HEK293T (cell line): ENCODE data around the gene TTLL6.

Experiments
- CTCF ChIA-PET: fragments of 350-600 bp; formaldehyde crosslinking; extraction: SDS; loops from one replicate; lab custom pipeline; 2021; ENCODE audit warnings: antibody characterized with exemption, inconsistent platforms; lab: Yijun Ruan, JAX
- POLR2A ChIA-PET: fragments of 350-600 bp; formaldehyde crosslinking; extraction: SDS; loops from one replicate; lab custom pipeline; 2020; ENCODE audit warnings: antibody characterized with exemption, inconsistent platforms; lab: Yijun Ruan, JAX
- DNase-seq: peaks from one replicate; pipeline ENCODE4 v3.0.0; 2012; ENCODE audit warnings: mixed read lengths; ENCODE audit errors: extremely low spot score
- ARNT ChIP-seq: fragments of 450-650 bp; IDR thresholded peaks from 2 replicates; pipeline ENCODE4 v1.6.1; 2017; ENCODE audit warnings: mild to moderate bottlenecking
- BHLHE40 ChIP-seq: fragments of 450-650 bp; IDR thresholded peaks from 2 replicates; pipeline ENCODE4 v1.6.1; 2016; ENCODE audit warnings: mild to moderate bottlenecking, moderate library complexity, borderline replicate concordance
- CTBP1 ChIP-seq: fragments of 450-650 bp; IDR thresholded peaks from 2 replicates; pipeline ENCODE4 v1.6.1; 2016; ENCODE audit warnings: borderline replicate concordance
- ELF4 ChIP-seq: fragments of 450-650 bp; IDR thresholded peaks from 2 replicates; pipeline ENCODE4 v1.6.1; 2017; ENCODE audit warnings: antibody characterized with exemption
- FOXA1 ChIP-seq: fragments of 450-650 bp; IDR thresholded peaks from 2 replicates; pipeline ENCODE4 v1.6.1; 2016; ENCODE audit warnings: mild to moderate bottlenecking
- FOXK2 ChIP-seq: fragments of 450-650 bp; IDR thresholded peaks from 2 replicates; pipeline ENCODE4 v1.6.1; 2016; ENCODE audit warnings: mild to moderate bottlenecking
- FOXM1 ChIP-seq: fragments of 450-650 bp; IDR thresholded peaks from 2 replicates; pipeline ENCODE4 v1.6.1; 2017; ENCODE audit warnings: mild to moderate bottlenecking, borderline replicate concordance
- HDGF ChIP-seq: fragments of 450-650 bp; IDR thresholded peaks from 2 replicates; pipeline ENCODE4 v1.6.1; 2017; ENCODE audit warnings: antibody characterized with exemption, borderline replicate concordance
- L3MBTL2 ChIP-seq: fragments of 450-650 bp; conservative IDR thresholded peaks from 2 replicates; pipeline ENCODE4 v1.6.1; 2016; ENCODE audit warnings: mild to moderate bottlenecking
- LEF1 ChIP-seq: fragments of 450-650 bp; IDR thresholded peaks from 2 replicates; pipeline ENCODE4 v1.6.1; 2017; ENCODE audit warnings: mild to moderate bottlenecking, borderline replicate concordance
- NFRKB ChIP-seq: fragments of 450-650 bp; IDR thresholded peaks from 2 replicates; pipeline ENCODE4 v1.6.1; 2016; ENCODE audit warnings: mild to moderate bottlenecking, moderate library complexity
- SP1 ChIP-seq: fragments of 450-650 bp; IDR thresholded peaks from 2 replicates; pipeline ENCODE4 v1.6.1; 2017
- SUZ12 ChIP-seq: fragments of 450-650 bp; IDR thresholded peaks from 2 replicates; pipeline ENCODE4 v1.6.1; 2016; ENCODE audit warnings: mild to moderate bottlenecking
- TARDBP ChIP-seq: fragments of 450-650 bp; IDR thresholded peaks from 2 replicates; pipeline ENCODE4 v1.6.1; 2016
- ZNF384 ChIP-seq: fragments of 450-650 bp; IDR thresholded peaks from 2 replicates; pipeline ENCODE4 v1.6.1; 2016
- TF ChIP-seq, protein P1 (sequence below): fragments of 450-650 bp; IDR thresholded peaks from 2 replicates; pipeline ENCODE4 v1.6.1; 2016

The TTLL6 gene

DNA sequence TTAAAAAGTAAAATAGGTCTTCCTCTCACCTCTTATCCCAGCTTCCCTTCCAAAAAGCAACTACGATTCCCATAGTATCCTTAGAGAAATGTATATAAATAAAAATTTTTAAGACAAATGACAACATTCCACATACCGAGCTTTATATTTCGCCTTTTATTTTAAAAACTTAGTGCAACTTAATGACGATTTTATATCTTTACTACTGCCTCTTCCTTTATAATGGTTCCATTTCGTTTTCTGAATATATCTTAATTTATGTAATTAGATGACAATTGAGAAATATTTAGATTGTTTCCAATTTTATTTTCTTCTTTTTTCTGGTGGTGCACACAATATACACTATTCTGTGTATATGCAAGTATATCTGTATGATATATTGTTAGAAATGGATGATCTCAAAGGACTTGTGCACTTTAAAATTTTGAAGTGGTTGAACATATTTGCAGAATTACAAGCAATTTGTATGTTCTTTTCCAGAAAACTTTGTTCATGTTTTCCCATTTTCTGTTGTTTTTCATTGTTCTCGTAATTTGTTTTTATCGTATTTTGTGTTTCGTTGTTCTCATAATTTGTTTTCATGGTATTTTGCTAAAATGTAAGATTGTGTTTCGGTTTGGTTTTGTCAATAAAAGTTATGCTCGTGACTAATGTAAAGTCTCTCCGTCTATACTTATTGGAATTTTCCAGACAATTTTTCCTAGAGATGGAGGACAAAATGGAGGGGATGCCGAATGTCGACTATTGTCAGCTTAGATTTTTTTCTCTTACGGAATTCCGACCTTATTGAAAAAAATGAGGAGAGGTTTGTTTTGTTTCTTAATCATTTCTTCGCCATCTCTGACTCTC is 68.1 kb downstream of the TTLL6 start:
- DNase-seq, result no peak
- ChIA-PET CTCF (interaction anchor here (0.7 kb wide), 1 partner anchor 297 kb away, joined by 3 read pairs; no protein-coding TSS in a partner anchor), POLR2A (interaction anchor here (1.0 kb wide), 1 partner anchor 20 kb away, joined by 4 read pairs; the partner anchor contains the start of gene HOXB13)
- TF ChIP-seq FOXM1, result no peak
- TF ChIP-seq FOXK2, result no peak
- no peak for TF ChIP-seq ELF4
- TF ChIP-seq SUZ12, result no peak
- no peak for TF ChIP-seq SP1
- no peak for TF ChIP-seq L3MBTL2
- TF ChIP-seq BHLHE40, result no peak
- no peak for TF ChIP-seq ARNT
- no peak for TF ChIP-seq FOXA1
- no peak for TF ChIP-seq CTBP1
- TF ChIP-seq LEF1, result no peak
- TF ChIP-seq NFRKB, result no peak
- no peak for TF ChIP-seq ZNF384
- no peak for TF ChIP-seq TARDBP
- TF ChIP-seq, protein P1, sequence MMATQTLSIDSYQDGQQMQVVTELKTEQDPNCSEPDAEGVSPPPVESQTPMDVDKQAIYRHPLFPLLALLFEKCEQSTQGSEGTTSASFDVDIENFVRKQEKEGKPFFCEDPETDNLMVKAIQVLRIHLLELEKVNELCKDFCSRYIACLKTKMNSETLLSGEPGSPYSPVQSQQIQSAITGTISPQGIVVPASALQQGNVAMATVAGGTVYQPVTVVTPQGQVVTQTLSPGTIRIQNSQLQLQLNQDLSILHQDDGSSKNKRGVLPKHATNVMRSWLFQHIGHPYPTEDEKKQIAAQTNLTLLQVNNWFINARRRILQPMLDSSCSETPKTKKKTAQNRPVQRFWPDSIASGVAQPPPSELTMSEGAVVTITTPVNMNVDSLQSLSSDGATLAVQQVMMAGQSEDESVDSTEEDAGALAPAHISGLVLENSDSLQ, result no peak
- no peak for TF ChIP-seq HDGF

DNA sequence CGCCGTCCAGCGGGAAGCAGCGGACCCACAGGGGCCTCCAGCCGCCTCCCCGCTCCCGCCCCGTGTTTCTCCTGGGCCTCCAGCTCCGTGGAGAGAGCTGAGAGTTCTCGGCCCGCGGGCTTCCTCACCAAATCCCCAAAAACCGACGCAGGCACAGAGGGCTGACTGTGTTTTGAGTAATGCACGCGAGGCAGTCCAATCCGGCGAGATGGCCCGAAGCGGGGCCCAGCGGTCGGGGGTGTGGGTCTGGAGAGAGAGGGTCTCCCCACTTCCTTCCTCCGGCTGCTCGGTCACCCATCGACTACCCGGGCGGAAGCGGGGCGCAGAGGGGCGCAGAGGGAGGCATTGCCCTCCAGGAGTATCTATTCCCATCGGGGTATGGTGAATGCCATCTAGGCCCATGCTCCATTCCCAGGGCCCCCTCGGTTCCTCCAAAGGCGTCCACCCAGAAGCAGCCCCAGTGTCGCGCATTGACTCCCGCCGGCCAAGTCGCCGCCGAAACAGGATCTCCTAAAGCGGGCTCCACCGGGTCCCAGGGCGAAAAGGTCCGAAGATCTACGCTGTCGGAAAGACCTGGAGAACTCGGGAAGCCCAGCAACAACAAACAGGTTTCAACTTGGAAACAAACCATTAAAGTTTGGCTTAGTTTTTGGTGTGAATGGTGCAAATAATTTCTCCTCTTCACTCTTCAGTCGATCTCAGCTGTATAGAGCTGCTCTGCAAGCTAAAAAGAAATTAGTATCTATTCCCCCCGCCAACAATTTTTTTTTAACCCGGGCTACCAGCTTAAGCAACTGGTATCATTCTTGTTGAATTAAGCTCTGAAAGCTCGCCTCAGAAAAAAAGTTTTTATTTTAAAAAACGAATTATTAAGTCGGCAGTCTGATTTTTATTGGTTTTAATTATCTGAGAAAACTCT is 69.3 kb downstream of the TTLL6 start:
- POLR2A ChIA-PET, result no interaction called here
- TF ChIP-seq FOXA1, result no peak
- no peak for TF ChIP-seq L3MBTL2
- no peak for TF ChIP-seq SP1
- TF ChIP-seq FOXK2, result no peak
- TF ChIP-seq CTBP1, result no peak
- no peak for TF ChIP-seq NFRKB
- no peak for TF ChIP-seq ZNF384
- TF ChIP-seq TARDBP, result no peak
- no peak for TF ChIP-seq HDGF
- TF ChIP-seq BHLHE40, result no peak
- no peak for TF ChIP-seq SUZ12
- no peak for TF ChIP-seq ARNT
- TF ChIP-seq ELF4, result no peak
- TF ChIP-seq FOXM1, result no peak
- TF ChIP-seq, protein P1, result no peak
- DNase-seq, result no peak
- CTCF ChIA-PET, result no interaction called here

DNA sequence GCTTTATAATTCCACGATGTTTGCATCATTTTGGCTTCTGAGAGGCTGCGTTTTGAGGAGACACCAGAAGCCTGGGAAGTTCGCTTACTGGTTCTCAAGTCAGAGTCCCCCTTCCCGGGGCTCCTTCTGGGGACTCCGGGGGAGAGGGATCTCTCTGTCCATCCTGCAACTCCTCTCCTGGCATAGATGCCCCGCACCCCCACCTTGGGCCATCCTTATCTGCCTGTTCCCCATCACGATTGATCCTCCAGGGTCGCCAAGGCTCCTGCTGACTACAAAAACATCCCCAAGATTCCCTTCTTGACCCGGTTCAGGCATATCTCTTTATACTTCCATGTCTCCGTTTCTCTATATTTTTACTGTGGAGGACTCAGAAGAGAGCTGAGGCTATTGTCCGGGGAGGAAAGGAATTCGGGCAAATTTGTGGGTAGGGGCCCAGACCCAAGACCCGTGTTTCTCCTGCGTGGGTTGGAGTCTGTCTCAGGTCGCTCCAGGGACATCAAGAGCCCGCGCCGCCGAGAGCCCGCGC is 70.0 kb downstream of the TTLL6 start:
- CTCF ChIA-PET, result no interaction called here
- DNase-seq, result no peak
- TF ChIP-seq SUZ12 (no peak), ELF4 (no peak), SP1 (no peak), TARDBP (no peak), FOXA1 (no peak), HDGF (no peak), ARNT (no peak), FOXK2 (no peak), CTBP1 (no peak), LEF1 (no peak), ZNF384 (no peak), L3MBTL2 (no peak), NFRKB (no peak), BHLHE40 (no peak)
- TF ChIP-seq, protein P1, result no peak
- POLR2A ChIA-PET, result interaction anchor here (4.9 kb wide), 1 partner anchor 18 kb away, joined by 29 read pairs; the partner anchor contains the start of gene HOXB13

DNA sequence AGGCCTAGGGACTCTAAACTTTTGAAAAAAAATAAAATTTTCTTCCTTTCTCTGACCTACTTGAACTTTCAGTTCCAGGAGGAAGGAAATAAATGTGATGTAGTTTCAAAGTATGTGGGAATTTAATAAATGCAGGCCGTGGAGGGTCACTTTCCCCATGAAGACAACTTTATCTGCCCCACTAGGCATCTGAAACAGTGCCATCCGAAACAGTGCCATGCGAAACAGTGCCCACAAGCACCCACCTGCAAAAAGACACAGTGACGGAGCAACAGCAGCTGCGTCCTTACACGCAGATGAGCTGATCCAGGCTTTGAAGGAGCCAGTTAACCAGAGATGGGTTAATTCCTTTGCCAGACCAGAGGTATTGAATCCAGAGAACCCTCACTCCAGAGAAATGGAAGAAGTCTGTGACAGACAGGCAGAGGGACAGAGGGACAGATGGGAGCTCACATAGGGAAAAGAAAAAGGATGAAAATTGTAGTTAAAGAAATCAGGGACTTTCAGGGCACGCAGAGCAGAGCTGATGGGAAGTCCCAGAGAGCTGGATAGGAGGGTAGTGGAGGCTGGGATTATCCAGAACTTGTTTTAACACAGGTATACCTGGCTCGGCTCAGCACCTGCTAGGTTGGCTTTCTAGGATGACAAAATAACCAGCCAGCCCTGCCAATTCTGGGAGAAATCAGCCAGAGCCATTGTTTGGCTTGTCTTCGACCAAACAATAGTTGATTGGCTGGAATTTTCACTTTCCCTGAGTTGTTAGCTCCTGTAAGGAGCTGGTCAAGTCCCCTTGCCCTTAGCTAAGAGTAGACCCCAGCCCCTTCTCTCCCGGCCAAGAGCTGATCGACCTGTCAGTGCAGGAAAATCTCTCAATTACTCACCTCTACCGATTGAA is 71.4 kb downstream of the TTLL6 start:
- ChIA-PET CTCF (interaction anchor here (0.7 to 1.1 kb wide), 4 partner anchors 21 to 133 kb away, joined by 3 to 5 read pairs (median 3); no protein-coding TSS in a partner anchor), POLR2A (interaction anchor here (4.9 kb wide), 1 partner anchor 17 kb away, joined by 29 read pairs; the partner anchor contains the start of gene HOXB13)
- no peak for DNase-seq
- TF ChIP-seq FOXM1, result no peak
- TF ChIP-seq L3MBTL2, result no peak
- no peak for TF ChIP-seq ARNT
- TF ChIP-seq LEF1, result no peak
- no peak for TF ChIP-seq BHLHE40
- TF ChIP-seq CTBP1, result no peak
- TF ChIP-seq ELF4, result no peak
- TF ChIP-seq SP1, result no peak
- TF ChIP-seq FOXK2, result no peak
- TF ChIP-seq, protein P1, result no peak
- TF ChIP-seq HDGF, result no peak
- TF ChIP-seq NFRKB, result no peak
- no peak for TF ChIP-seq FOXA1
